Nephron progenitor cell (in vitro differentiated cells): ENCODE data around the gene NUDT21.

Experiments used
- DNase-seq: peaks from one replicate; pipeline ENCODE4 v3.0.0; 2021
- H3K27ac Mint-ChIP-seq: 2 replicates; pipeline ENCODE4 v1.8.0; 2021; ENCODE audit warnings: mild to moderate bottlenecking, moderate library complexity, mixed read lengths
- H3K27me3 Mint-ChIP-seq: 2 replicates; pipeline ENCODE4 v1.8.0; 2021; ENCODE audit warnings: mild to moderate bottlenecking, low read depth, mixed read lengths; ENCODE audit not compliant: poor library complexity
- H3K36me3 Mint-ChIP-seq: 2 replicates; pipeline ENCODE4 v1.8.0; 2021; ENCODE audit warnings: low read depth, mixed read lengths
- H3K4me1 Mint-ChIP-seq: 2 replicates; pipeline ENCODE4 v1.8.0; 2021; ENCODE audit warnings: mixed read lengths
- H3K4me3 Mint-ChIP-seq: 2 replicates; pipeline ENCODE4 v1.8.0; 2021; ENCODE audit warnings: mild to moderate bottlenecking, moderate library complexity, mixed read lengths
- H3K9me3 Mint-ChIP-seq: 2 replicates; pipeline ENCODE4 v1.8.0; 2021; ENCODE audit warnings: mild to moderate bottlenecking, moderate library complexity, mixed read lengths
- TF ChIP-seq, protein P1 (sequence below): fragments of 200-600 bp; sonication (generic); IDR thresholded peaks from 2 replicates; pipeline ENCODE4 v1.5.0; 2021; ENCODE audit warnings: antibody characterized with exemption

NUDT21 gene

DNA sequence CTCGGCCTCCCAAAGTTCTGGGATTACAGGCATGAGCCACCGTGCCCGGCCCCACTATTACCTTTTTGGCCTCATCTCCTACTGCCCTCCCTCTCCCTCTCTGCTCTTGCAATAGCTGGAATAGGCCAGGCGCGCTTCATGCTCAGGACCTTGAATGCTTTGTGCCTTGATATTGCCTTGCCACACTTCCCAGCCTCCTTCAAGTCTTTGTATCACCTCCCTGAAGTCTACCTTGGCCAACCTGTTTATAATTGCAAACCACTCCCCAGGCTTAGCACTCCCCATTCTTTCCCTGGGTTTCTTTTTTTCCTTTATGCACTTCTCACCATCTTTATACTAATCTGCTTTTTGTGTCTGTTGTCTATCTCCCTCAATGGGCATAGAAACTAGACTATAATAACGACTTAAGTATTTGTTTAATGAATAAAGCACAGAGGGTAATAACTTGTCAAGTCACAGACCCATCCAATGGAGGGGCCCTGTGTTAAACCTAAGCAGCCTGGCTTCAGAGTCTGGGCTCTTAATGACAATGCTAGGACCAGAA lies 6.9 kb upstream of the NUDT21 start:
- Mint-ChIP-seq H3K36me3 (peaks cover 69% of the 10 kb centered on the region), H3K27ac (no peak overlapping the region), H3K27me3 (peaks cover 2% of the 10 kb centered on the region)

GRCh38 chr16:56451753-56452689 lies 889 bp upstream of the NUDT21 start:
- Mint-ChIP-seq H3K4me1 (peaks cover 41% of the 10 kb centered on the region), H3K4me3 (peak overlapping the region; percentile 97), H3K9me3 (no peaks in the 10 kb centered on the region), H3K27me3 (no peaks in the 10 kb centered on the region), H3K36me3 (peaks cover 29% of the 10 kb centered on the region), H3K27ac (peak overlapping the region; percentile 98)
- peak; percentile 15 for DNase-seq
- TF ChIP-seq, protein P1, sequence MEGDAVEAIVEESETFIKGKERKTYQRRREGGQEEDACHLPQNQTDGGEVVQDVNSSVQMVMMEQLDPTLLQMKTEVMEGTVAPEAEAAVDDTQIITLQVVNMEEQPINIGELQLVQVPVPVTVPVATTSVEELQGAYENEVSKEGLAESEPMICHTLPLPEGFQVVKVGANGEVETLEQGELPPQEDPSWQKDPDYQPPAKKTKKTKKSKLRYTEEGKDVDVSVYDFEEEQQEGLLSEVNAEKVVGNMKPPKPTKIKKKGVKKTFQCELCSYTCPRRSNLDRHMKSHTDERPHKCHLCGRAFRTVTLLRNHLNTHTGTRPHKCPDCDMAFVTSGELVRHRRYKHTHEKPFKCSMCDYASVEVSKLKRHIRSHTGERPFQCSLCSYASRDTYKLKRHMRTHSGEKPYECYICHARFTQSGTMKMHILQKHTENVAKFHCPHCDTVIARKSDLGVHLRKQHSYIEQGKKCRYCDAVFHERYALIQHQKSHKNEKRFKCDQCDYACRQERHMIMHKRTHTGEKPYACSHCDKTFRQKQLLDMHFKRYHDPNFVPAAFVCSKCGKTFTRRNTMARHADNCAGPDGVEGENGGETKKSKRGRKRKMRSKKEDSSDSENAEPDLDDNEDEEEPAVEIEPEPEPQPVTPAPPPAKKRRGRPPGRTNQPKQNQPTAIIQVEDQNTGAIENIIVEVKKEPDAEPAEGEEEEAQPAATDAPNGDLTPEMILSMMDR = no peak

More for the DNA sequence above, 6.9 kb upstream of the NUDT21 start:
- Mint-ChIP-seq H3K4me3 (no peak overlapping the region), H3K4me1 (no peaks in the 10 kb centered on the region), H3K9me3 (no peaks in the 10 kb centered on the region)
- DNase-seq = no peak
- TF ChIP-seq, protein P1 = no peak

DNA sequence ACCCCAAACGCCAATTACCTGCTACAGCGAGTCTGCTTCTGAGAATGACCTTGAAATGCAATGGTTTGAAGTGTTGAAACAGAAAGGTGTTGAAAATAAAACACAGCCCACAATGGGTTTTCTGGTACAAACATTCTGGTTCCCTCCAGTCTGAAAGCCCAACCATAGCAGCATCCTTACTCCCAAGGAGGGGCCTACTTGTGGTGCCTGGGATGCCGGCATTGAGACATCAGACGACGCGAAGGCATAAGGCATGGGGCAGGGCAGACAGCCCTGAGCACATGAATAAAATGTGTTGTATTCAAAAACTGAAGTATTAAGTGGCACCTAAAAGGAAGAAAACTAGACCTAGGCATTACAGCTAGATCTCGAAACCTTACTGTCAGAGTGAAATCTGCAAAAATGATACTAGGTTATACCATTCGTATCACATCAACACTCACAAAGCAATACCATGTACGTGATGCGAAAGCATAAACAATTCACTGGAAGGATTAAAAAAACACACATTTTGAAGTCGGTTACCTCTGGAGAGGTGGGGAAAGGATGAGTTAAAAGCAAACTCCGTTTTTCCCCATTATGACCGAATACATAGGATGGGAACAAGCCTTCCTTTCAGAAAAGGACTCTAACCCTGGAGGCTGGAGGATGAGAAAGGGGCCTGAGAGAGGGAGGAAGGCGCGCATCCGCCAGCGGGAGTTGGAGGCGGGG lies 702 bp downstream of the NUDT21 start:
- Mint-ChIP-seq H3K4me1 (peaks cover 41% of the 10 kb centered on the region), H3K27me3 (no peaks in the 10 kb centered on the region), H3K9me3 (no peaks in the 10 kb centered on the region), H3K4me3 (peak overlapping the region; percentile 97), H3K27ac (peak overlapping the region; percentile 97), H3K36me3 (peaks cover 23% of the 10 kb centered on the region)
- no peak for DNase-seq
- TF ChIP-seq, protein P1 = no peak

- Mint-ChIP-seq H3K9me3 (no peaks in the 10 kb centered on the region), H3K4me1 (peaks cover 41% of the 10 kb centered on the region), H3K27me3 (no peaks in the 10 kb centered on the region), H3K27ac (no peak overlapping the region), H3K36me3 (peaks cover 32% of the 10 kb centered on the region), H3K4me3 (no peak overlapping the region)
- no peak for DNase-seq
- TF ChIP-seq, protein P1 = no peak
Measured at GRCh38 chr16:56448005-56448404, 3.1 kb downstream of the NUDT21 start.

- H3K4me1 Mint-ChIP-seq = peaks cover 35% of the 10 kb centered on the region
- TF ChIP-seq, protein P1 = no peak
- H3K36me3 Mint-ChIP-seq = peaks cover 39% of the 10 kb centered on the region
- H3K27me3 Mint-ChIP-seq = no peaks in the 10 kb centered on the region
- H3K4me3 Mint-ChIP-seq = no peak overlapping the region
- no peak overlapping the region for H3K27ac Mint-ChIP-seq
- no peaks in the 10 kb centered on the region for H3K9me3 Mint-ChIP-seq
- DNase-seq = no peak
Measured at GRCh38 chr16:56447286-56447685, 3.8 kb downstream of the NUDT21 start.
